ENCODE results near the gene TRIM29.

The TRIM29 gene

DNA sequence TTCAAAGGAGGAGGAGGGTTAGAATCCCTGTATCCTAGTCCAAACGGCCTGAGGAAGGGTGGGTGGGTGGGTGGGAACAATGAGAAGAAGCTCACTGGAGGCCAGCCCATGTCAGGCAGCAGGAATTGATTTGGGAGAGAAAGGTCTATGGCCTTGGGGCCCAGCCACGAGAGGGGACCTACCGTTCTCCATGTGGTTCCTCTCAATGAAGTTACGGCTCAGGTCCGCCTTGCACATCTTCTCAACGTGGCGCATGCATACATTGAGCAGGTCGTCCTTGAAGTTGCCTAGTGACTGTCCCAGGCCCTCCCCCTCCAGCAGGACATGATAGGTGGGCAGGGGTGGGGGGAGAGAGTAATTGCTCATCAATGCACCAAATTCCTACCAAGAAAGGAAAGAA is 12.4 kb downstream of the TRIM29 start:
- TF ChIP-seq, protein P1, sequence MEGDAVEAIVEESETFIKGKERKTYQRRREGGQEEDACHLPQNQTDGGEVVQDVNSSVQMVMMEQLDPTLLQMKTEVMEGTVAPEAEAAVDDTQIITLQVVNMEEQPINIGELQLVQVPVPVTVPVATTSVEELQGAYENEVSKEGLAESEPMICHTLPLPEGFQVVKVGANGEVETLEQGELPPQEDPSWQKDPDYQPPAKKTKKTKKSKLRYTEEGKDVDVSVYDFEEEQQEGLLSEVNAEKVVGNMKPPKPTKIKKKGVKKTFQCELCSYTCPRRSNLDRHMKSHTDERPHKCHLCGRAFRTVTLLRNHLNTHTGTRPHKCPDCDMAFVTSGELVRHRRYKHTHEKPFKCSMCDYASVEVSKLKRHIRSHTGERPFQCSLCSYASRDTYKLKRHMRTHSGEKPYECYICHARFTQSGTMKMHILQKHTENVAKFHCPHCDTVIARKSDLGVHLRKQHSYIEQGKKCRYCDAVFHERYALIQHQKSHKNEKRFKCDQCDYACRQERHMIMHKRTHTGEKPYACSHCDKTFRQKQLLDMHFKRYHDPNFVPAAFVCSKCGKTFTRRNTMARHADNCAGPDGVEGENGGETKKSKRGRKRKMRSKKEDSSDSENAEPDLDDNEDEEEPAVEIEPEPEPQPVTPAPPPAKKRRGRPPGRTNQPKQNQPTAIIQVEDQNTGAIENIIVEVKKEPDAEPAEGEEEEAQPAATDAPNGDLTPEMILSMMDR (IDR thresholded peaks at IDR 0.05; ENCODE audit: insufficient read depth, missing control alignments): no peak
- FAIRE-seq (no peak), DNase-seq (ENCODE audit: insufficient read length, low spot score) (no peak)

- TF ChIP-seq, protein P1 (IDR thresholded peaks at IDR 0.05; ENCODE audit: insufficient read depth, missing control alignments): no peak
- no peak for DNase-seq (ENCODE audit: insufficient read length, low spot score)
- no peak for FAIRE-seq
Measured at GRCh38 chr11:120125024-120125423, 12.9 kb downstream of the TRIM29 start.

- TF ChIP-seq, protein P1 (IDR thresholded peaks at IDR 0.05; ENCODE audit: insufficient read depth, missing control alignments): no peak
- FAIRE-seq: no peak
- DNase-seq (ENCODE audit: insufficient read length, low spot score): no peak
Measured at GRCh38 chr11:120124355-120124754, 13.6 kb downstream of the TRIM29 start.

DNA sequence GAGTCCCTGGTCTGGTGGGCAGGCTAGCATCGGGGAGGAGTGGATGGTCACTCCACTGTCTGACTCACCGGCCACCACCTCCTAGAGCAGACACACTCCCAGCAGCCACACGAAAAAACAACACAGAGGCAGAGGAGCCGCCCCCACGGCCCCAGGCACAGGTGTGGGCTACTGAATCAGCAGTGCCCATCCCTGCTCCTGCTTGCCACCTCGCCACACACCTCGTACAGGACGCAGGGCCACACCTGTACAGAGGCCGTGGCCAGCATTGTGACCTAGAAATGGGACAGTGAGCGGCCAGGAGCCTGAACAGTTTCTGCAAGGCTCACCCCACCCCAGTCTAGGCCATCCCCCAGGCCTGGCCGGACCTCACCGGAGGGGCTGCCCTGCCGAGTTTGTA is 14.0 kb downstream of the TRIM29 start:
- FAIRE-seq: no peak
- TF ChIP-seq, protein P1 (IDR thresholded peaks at IDR 0.05; ENCODE audit: insufficient read depth, missing control alignments): no peak
- DNase-seq (ENCODE audit: insufficient read length, low spot score): no peak

DNA sequence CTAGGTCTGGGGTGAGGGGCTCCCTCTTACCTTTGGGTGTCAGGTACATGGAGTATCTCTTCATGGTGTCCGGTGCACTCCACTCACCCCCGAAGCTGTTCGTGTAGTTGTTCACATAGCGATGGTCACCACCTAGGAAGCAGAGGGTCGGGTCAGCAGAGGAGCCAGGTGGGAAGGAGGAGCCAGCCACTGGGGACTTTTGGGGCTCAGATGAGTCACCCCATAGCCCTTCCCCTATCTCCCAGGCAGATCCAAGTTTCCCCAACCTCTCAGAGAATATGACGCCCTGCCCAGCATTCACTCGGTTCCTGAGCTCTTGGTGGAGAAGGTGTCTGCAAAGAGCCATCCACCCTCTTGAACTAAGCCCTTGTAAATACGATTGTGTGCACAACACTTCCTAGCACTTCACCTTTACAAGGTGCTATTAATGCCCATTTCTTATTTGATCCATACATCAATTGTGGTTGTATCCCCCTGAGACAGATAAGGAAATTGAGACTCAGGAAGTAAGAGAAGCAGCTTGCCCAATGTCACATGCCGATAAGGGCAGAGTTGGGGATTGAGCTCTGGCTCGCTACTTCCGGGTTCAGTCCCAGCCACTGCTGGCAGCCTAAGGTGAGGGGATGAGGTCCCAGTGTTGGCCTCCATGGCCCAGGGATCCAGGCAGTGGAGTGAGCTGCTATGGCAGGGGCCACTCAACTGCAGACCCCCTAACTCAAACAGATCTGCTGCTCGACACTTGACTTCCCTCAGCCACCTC is 14.8 kb downstream of the TRIM29 start:
- TF ChIP-seq, protein P1 (IDR thresholded peaks at IDR 0.05; ENCODE audit: insufficient read depth, missing control alignments): no peak
- DNase-seq (ENCODE audit: insufficient read length, low spot score) (no peak), FAIRE-seq (no peak)

DNA sequence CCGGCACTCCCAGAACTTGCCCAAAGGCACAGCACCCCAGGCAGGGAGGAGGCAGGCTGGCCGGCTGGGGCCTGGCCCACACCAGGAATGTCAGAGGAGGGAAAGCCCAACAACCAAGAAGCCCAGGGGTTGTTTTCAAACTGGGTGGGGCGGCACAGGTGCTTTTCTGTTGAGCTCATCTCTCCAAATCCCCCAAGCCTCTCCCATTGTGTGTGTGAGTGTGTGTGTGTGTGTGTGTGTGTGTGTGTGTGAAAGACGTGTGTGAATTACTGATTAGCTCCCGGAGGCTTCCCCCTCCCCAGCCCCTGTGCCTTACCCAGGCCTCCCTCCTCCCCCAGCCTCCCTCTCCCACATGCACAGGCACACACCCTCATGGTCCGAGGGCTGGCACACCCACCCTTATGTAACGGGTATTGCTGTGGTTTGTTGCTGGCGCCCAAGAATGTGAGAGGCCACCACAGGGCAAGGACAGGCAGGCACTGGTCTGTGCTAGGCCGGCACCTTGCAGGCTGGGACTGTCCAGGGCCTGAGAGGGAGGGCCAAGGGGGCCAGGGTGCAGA is 15.9 kb downstream of the TRIM29 start:
- FAIRE-seq: no peak
- TF ChIP-seq, protein P1 (IDR thresholded peaks at IDR 0.05; ENCODE audit: insufficient read depth, missing control alignments): no peak
- DNase-seq (ENCODE audit: insufficient read length, low spot score): no peak

GRCh38 chr11:120121336-120121735 is 16.6 kb downstream of the TRIM29 start:
- DNase-seq (ENCODE audit: insufficient read length, low spot score) (no peak), FAIRE-seq (no peak)
- TF ChIP-seq, protein P1 (IDR thresholded peaks at IDR 0.05; ENCODE audit: insufficient read depth, missing control alignments): no peak

Data from D721Med (cell line).